Effector memory CD4-positive, alpha-beta T cell (primary cell): ENCODE results near the gene ISG20.

Experiments
- DNase-seq, 3 donors: peaks; one replicate each; pipeline ENCODE4 v3.0.0-alpha.2; 2020
- H3K27ac ChIP-seq: 2 replicates; pipeline ENCODE4 v1.7.0; 2013; ENCODE audit warnings: mild to moderate bottlenecking, low read length, moderate library complexity; ENCODE audit not compliant: insufficient read depth, poor library complexity, severe bottlenecking
- H3K27me3 ChIP-seq: replicated peaks from 2 replicates; pipeline ENCODE4 v1.7.0; 2013; ENCODE audit warnings: mild to moderate bottlenecking, low read length; ENCODE audit not compliant: insufficient read depth, control insufficient read depth, poor library complexity, severe bottlenecking
- H3K36me3 ChIP-seq: 2 replicates; pipeline ENCODE4 v1.7.0; 2013; ENCODE audit warnings: mild to moderate bottlenecking, low read length, moderate library complexity; ENCODE audit not compliant: control insufficient read depth, insufficient read depth
- H3K4me1 ChIP-seq: 2 replicates; pipeline ENCODE4 v1.7.0; 2013; ENCODE audit warnings: low read length, mild to moderate bottlenecking; ENCODE audit not compliant: control insufficient read depth, insufficient read depth, poor library complexity, severe bottlenecking
- H3K4me3 ChIP-seq: 2 replicates; pipeline ENCODE4 v1.7.0; 2013; ENCODE audit warnings: low read length, low read depth, mild to moderate bottlenecking; ENCODE audit not compliant: insufficient read depth, poor library complexity, severe bottlenecking
- H3K9me3 ChIP-seq: 2 replicates; pipeline ENCODE4 v1.7.0; 2013; ENCODE audit warnings: mild to moderate bottlenecking, low read length, moderate library complexity; ENCODE audit not compliant: control insufficient read depth

Gene ISG20

DNA sequence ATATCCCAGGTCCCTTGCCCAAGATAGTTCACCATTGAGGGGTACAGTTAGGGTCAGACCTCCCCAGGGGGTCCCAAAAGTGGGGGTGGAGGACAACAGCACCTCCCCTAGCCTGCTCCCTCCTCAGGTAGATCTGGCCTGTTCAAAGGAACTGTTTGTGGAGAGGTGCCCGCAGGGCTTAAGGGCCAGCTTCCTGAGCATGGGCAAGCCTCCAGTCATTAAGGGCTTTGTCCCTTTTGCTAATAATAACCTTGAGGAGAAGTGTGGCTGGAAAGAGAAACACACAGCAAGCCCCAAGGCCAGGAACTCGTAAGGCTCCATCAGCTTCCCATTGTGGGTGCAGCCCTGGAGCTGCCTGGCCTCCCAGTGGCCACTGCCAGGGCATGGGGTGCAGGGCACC is 47.4 kb downstream of the ISG20 start:
- Histone ChIP-seq H3K4me1 (no peaks in the 10 kb centered on the region), H3K9me3 (no peaks in the 10 kb centered on the region), H3K36me3 (no peaks in the 10 kb centered on the region), H3K27me3 (no peaks in the 10 kb centered on the region), H3K27ac (no peak overlapping the region), H3K4me3 (no peak overlapping the region)
- DNase-seq = no peak

DNA sequence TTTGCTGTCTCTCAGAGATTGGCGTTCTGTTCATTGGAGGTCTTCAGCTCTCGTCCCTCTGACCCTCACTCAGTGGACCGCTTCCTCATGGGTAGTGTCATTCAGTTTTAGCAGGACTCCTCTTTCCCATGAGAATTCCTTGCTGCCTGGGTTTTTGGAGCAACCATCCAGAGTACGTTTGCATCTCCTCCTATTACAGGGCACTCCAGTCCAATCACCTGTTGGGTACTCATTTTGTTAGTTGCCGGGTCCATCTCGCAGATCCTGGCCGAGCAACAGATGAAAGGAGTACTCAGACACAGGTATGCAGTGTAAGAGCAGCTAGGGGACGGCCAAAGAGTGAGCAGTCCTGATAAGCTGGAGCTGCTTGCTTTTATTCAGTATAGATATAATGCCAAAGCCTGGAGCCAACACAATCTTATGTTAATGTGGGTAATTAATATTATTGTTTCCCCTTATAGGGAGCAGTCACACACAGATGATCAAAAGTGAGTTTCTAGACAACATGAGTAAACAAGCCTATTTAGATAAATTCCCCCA is 49.6 kb downstream of the ISG20 start:
- Histone ChIP-seq H3K9me3 (no peaks in the 10 kb centered on the region), H3K27ac (no peak overlapping the region), H3K4me1 (no peaks in the 10 kb centered on the region), H3K4me3 (no peak overlapping the region), H3K27me3 (no peaks in the 10 kb centered on the region), H3K36me3 (no peaks in the 10 kb centered on the region)
- no peak for DNase-seq

DNA sequence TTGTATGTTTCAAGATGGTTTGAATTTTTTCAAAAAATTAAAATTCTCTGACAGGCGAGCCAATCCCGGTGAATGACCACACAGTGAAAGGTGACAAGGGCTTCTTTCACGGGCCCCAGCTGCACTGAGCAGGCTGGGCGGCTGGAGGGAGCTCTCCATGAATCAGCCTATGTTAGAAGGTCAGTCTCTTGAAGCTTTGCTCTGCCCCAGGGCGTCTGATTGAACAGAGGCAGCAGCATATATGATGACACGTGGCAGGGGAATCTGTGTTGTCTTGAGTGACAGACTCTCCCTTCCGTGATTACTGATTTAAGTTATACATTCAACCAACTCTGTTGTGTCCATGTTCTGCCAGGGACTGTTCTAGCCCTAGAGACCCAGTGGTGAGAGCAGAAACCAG is 51.5 kb downstream of the ISG20 start:
- Histone ChIP-seq H3K4me3 (no peak overlapping the region), H3K4me1 (no peaks in the 10 kb centered on the region), H3K27me3 (no peaks in the 10 kb centered on the region)

DNA sequence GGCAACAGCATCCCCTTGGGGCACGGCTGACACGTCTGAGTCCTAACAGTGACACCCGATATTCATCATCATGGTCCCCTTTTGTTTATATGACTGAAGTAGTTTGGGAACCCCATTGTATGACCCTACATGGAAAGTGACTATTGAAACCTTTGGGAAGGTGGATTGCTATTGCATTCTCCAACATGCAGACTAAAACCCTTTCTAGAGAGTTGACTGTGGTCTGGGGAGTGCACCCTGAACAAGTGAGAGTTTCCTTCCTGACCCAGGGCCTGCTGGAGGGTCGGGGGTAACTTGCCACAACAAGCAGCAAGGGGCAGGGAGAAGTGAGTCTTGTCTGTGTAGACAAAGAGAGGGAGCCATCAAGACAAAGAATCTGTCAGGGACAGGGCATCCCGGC is 54.4 kb downstream of the ISG20 start:
- H3K27me3 ChIP-seq = no peaks in the 10 kb centered on the region
- H3K27ac ChIP-seq = no peak overlapping the region
- no peaks in the 10 kb centered on the region for H3K9me3 ChIP-seq
- H3K4me3 ChIP-seq = no peak overlapping the region
- no peaks in the 10 kb centered on the region for H3K36me3 ChIP-seq
- no peaks in the 10 kb centered on the region for H3K4me1 ChIP-seq
- DNase-seq = no peak

More for the DNA sequence above, 51.5 kb downstream of the ISG20 start:
- H3K36me3 ChIP-seq = no peaks in the 10 kb centered on the region
- no peak overlapping the region for H3K27ac ChIP-seq
- DNase-seq = no peak
- no peaks in the 10 kb centered on the region for H3K9me3 ChIP-seq

DNA sequence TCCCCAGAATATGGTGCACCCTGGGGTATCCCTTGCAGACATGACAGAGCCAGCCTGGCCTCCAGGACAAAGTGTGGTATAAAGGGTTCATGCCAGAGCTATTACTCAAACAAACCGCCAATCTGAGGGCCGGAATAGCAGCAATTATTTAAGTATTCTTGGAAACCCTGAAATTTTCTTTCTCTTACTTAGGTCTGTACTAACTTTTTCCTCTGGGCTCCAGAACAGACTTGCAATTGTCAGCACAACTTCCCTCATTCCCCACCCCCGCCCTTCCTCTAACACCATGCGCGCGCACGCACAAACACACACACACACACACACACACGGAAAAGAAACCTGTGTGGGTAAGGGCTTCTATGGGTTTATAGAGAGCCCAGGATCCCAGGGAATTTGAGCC is 56.3 kb downstream of the ISG20 start:
- H3K4me1 ChIP-seq = no peaks in the 10 kb centered on the region
- no peaks in the 10 kb centered on the region for H3K9me3 ChIP-seq
- no peaks in the 10 kb centered on the region for H3K27me3 ChIP-seq
- DNase-seq = no peak
- H3K36me3 ChIP-seq = no peaks in the 10 kb centered on the region
- no peak overlapping the region for H3K4me3 ChIP-seq
- H3K27ac ChIP-seq = no peak overlapping the region

DNA sequence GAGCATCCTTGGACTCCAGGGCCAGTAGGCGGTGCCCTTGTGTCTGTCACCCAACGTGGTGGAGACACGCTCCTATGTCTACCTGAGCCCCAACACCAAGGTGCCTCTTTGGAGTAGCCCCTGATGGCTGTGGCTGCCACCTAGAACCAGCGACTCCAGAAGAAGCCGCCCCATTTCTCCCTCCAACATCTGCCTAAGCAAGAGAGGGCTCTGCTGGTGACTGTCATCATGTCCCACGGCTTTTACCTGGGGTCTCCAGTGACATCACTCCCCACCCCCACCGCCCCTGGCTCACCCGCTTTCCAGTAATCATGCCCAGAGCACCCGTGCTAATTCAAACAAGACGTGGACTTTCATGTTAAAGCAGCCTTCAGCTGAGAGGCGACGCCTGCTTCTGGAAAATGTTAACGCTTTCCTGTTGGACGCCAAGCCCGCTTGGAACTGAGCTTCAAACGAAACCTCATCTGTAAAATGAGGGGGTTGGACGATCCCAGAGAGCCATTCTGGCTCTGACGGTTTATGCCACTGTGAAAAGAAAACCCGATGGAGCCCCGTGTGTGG is 57.0 kb downstream of the ISG20 start:
- no peak overlapping the region for H3K4me3 ChIP-seq
- DNase-seq = no peak
- H3K4me1 ChIP-seq = no peaks in the 10 kb centered on the region
- H3K27me3 ChIP-seq = no peaks in the 10 kb centered on the region
- H3K9me3 ChIP-seq = no peaks in the 10 kb centered on the region
- H3K36me3 ChIP-seq = no peaks in the 10 kb centered on the region
- no peak overlapping the region for H3K27ac ChIP-seq

DNA sequence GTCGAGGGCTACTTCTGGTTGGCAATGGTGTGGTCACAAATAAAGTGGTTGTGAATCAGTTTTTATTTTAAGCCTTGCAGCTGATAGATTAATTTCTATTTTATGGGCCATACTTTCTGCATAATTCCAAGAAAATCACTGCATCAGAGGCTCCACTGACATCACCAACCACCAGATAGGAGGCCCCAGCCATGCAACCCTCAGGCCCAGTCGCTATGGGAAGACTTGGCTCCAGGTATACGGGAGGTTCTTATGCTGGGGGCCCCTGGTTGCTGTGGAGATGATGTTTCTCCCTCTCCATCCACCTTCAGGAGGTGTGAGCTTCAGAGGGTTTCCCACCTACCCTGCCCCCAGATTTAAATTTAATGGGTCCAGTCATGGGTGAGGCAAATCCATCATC is 57.4 kb downstream of the ISG20 start:
- no peaks in the 10 kb centered on the region for H3K9me3 ChIP-seq
- no peak overlapping the region for H3K27ac ChIP-seq
- H3K27me3 ChIP-seq = no peaks in the 10 kb centered on the region
- H3K36me3 ChIP-seq = no peaks in the 10 kb centered on the region
- no peak for DNase-seq
- H3K4me3 ChIP-seq = no peak overlapping the region
- H3K4me1 ChIP-seq = no peaks in the 10 kb centered on the region

DNA sequence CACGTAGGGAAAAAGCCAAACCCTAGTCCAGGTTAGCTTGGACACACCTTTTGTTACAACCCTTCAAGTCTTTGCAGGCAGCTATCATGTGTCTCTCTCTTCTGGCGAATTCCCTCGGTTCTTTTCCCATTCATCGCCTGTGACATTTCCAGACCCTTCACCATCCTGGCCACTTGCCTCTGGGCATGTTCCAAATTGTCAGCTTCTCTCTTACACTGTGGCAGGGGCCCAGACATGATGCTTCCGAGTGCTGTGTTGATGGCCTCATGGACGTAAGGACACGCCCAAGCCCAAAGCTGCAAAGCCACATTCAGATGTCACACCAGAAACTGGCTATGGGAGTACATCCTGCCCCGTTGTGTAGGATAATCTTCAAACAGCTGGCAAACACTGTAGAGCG is 58.5 kb downstream of the ISG20 start:
- H3K36me3 ChIP-seq = no peaks in the 10 kb centered on the region
- no peaks in the 10 kb centered on the region for H3K4me1 ChIP-seq
- no peak overlapping the region for H3K4me3 ChIP-seq
- H3K9me3 ChIP-seq = no peaks in the 10 kb centered on the region
- no peak overlapping the region for H3K27ac ChIP-seq
- H3K27me3 ChIP-seq = no peaks in the 10 kb centered on the region
- no peak for DNase-seq

DNA sequence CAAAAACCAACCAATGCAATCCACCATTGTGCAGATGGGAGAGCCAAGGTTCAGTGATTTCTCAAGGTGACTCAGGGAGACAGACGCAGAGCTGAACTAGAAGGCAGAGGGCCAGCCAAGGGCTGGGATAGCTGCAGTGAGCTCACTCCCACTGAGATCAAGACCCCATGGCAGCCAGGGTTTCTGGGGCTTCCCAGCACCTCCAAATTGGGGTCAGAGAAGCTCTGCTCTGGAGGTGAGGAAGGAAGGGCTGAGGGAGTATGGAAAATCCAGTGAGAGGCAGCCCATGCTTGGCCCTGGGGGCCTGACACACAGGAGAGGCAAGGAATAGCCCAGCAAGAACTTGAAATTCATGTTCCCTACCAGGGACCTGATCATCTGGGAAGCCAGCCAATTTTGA is 61.0 kb downstream of the ISG20 start:
- Histone ChIP-seq H3K27ac (no peak overlapping the region), H3K4me1 (no peaks in the 10 kb centered on the region), H3K4me3 (no peak overlapping the region), H3K27me3 (no peaks in the 10 kb centered on the region), H3K36me3 (no peaks in the 10 kb centered on the region), H3K9me3 (no peaks in the 10 kb centered on the region)
- DNase-seq = no peak

DNA sequence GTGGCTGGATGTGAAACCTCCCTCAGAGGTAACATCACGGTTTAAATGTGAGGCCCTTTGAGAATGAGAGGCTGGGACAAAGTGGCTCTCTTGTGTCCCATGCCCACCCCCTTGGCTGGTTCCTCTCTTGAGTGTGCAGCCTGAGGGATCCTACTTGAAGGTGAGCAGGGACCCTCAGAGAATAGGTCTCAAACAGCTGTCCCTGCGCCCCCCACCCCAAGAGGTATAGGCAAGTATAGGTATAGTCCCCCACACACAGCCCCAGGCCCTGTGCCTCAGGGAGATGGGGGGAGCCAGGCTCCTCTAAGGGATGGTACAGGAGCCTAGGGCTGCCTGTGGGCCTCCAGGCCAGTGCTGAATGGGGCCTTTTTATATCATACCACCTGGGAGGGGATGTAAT is 61.9 kb downstream of the ISG20 start:
- no peak for DNase-seq
- Histone ChIP-seq H3K27me3 (peaks cover 8% of the 10 kb centered on the region), H3K9me3 (no peaks in the 10 kb centered on the region)

More for the DNA sequence above, 61.9 kb downstream of the ISG20 start:
- no peak overlapping the region for H3K27ac ChIP-seq
- H3K4me3 ChIP-seq = no peak overlapping the region
- peaks cover 3% of the 10 kb centered on the region for H3K4me1 ChIP-seq
- no peaks in the 10 kb centered on the region for H3K36me3 ChIP-seq
